Measurements from ENCODE around the gene LRMDA.

Gene LRMDA

DNA sequence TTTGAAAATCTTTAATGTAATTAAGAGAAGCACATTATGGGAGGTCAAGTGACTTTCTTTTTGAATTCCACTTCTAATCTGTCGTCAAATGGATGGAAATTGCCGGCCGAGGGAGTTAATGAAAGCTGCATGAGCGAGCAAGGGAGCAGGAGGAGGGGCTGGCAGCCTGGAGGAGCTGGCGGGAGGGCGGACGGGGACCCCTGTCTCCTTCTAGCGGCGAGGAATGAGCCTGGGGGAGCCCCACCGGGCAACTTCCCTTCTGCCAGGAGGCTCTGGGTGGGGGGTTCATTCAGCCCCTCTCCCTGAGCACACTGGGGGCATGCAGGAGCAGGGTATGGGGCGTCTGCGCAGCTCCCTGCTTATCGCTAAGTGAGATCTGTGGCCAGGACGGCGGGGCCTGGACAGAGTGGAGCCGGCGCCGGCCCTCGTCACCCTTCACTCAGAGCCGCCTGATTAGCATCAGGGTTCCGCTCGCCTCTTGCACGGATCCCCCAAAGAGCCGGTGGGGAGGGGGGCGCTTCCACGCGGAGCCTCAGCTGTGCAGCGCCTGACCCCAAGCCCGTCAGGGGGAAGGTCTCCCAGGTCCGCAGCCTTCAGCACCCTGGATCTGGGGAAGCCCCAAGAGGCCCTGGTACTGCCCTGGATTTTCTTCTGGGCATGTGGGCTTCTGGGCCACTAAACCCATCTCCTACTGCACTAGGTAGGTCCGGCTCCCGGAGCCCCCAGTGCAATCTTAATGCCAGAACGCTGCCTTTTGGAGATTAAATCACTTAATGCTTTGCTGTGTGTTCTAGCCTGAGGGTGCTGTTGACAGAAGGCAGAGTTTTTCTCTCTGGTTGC, 680.8 kb downstream of the LRMDA start:
- Histone ChIP-seq H3K4me3 (ENCODE audit: low read length) (no peak overlapping the region), H3K9ac (ENCODE audit: low read length) (no peak overlapping the region), H3K9me3 (ENCODE audit: control insufficient read depth, low read depth, low read length) (no peaks in the 10 kb centered on the region), H3K27me3 (ENCODE audit: control insufficient read depth, insufficient read depth, low read length) (peaks cover 8% of the 10 kb centered on the region), H3K27ac (ENCODE audit: low read length) (no peak overlapping the region), H3K36me3 (ENCODE audit: control insufficient read depth, low read depth, low read length) (no peaks in the 10 kb centered on the region), H3K4me1 (ENCODE audit: control insufficient read depth, low read depth, low read length) (peaks cover 4% of the 10 kb centered on the region)

DNA sequence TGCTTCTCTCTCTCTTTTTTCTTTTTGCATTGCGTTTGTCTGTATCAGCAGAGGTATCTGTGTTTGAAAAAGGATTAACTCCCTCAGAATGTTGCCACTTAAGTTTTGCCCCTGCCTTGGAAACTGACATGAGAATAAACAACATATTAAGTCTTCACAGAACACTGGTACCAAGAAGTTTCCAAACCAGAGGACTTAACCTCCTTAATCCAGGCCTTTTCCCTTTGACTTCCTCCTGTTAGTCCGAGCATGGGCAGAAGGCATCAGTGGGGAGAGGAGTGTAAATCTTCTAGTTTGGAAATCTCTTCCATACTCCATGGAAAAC, 681.4 kb downstream of the LRMDA start:
- H3K9ac ChIP-seq (ENCODE audit: low read length): no peak overlapping the region
- H3K27me3 ChIP-seq (ENCODE audit: control insufficient read depth, insufficient read depth, low read length): peaks cover 8% of the 10 kb centered on the region
- no peaks in the 10 kb centered on the region for H3K36me3 ChIP-seq (ENCODE audit: control insufficient read depth, low read depth, low read length)
- H3K9me3 ChIP-seq (ENCODE audit: control insufficient read depth, low read depth, low read length): no peaks in the 10 kb centered on the region
- H3K27ac ChIP-seq (ENCODE audit: low read length): no peak overlapping the region
- peaks cover 4% of the 10 kb centered on the region for H3K4me1 ChIP-seq (ENCODE audit: control insufficient read depth, low read depth, low read length)
- no peak overlapping the region for H3K4me3 ChIP-seq (ENCODE audit: low read length)

DNA sequence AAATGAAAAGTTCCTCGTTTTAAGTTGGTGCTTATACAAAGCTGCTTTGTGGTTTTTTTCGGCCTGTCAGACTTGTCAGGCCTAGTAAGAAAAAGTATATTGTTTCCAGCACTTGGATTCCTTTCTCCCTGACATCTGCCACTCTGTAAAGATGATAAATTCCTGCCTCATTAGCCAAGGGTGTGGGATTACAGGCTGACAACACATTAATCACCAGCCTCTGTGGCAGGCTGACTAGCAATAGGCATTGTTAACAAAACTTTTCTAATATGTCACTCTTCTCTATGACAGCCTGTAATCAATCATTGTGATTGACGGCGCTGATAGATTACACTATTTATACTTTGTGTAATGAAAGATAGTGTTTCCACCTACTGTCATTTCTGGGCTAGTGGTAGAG, 682.5 kb downstream of the LRMDA start:
- H3K36me3 ChIP-seq (ENCODE audit: control insufficient read depth, low read depth, low read length): no peaks in the 10 kb centered on the region
- no peak overlapping the region for H3K27ac ChIP-seq (ENCODE audit: low read length)

DNA sequence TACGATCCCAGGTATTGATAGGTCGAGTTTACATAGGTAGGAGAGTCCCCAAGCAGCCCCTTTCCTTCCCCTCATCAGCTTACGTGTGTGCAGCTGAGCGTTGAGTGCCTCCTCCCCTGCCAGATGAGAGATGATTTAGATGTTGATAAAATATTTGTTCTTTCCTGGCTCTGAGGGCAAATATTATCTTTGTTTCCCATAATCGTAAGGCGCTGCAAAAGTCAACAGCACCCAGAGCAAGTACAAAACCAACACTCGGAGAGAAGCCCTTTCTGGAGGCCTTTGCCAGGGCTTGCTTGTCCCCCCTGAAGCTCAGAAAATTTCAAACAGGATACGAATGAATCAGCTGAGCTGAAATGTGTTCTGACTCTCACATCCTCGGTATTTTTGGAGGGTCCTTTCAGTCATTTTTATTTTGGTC, 683.2 kb downstream of the LRMDA start:
- H3K4me1 ChIP-seq (ENCODE audit: control insufficient read depth, low read depth, low read length): peaks cover 4% of the 10 kb centered on the region
- no peak overlapping the region for H3K9ac ChIP-seq (ENCODE audit: low read length)
- no peak overlapping the region for H3K4me3 ChIP-seq (ENCODE audit: low read length)
- no peak overlapping the region for H3K27ac ChIP-seq (ENCODE audit: low read length)
- H3K36me3 ChIP-seq (ENCODE audit: control insufficient read depth, low read depth, low read length): no peaks in the 10 kb centered on the region
- peaks cover 8% of the 10 kb centered on the region for H3K27me3 ChIP-seq (ENCODE audit: control insufficient read depth, insufficient read depth, low read length)
- no peaks in the 10 kb centered on the region for H3K9me3 ChIP-seq (ENCODE audit: control insufficient read depth, low read depth, low read length)

More for the DNA sequence above, 682.5 kb downstream of the LRMDA start:
- Histone ChIP-seq H3K9me3 (ENCODE audit: control insufficient read depth, low read depth, low read length) (no peaks in the 10 kb centered on the region), H3K4me3 (ENCODE audit: low read length) (no peak overlapping the region), H3K4me1 (ENCODE audit: control insufficient read depth, low read depth, low read length) (peaks cover 4% of the 10 kb centered on the region), H3K9ac (ENCODE audit: low read length) (no peak overlapping the region), H3K27me3 (ENCODE audit: control insufficient read depth, insufficient read depth, low read length) (peaks cover 8% of the 10 kb centered on the region)

DNA sequence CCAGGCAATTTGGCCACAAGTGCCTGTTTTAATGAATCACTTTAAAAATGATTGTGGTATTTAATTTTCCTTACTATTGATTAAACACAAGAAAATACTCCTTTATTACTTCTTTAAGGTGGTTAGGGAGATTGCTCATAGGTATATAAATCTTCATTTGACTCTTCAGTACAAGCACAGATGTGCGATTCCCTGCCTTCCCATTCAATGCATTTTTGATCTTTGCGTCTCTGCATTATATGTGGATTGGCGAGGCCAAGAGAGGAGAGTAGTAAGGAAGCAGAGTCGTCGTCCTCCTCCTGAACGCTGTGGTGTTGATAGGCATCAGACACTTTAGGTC, 683.7 kb downstream of the LRMDA start:
- H3K4me1 ChIP-seq (ENCODE audit: control insufficient read depth, low read depth, low read length): peaks cover 4% of the 10 kb centered on the region
- no peak overlapping the region for H3K9ac ChIP-seq (ENCODE audit: low read length)
- H3K9me3 ChIP-seq (ENCODE audit: control insufficient read depth, low read depth, low read length): no peaks in the 10 kb centered on the region
- no peak overlapping the region for H3K27ac ChIP-seq (ENCODE audit: low read length)
- no peaks in the 10 kb centered on the region for H3K36me3 ChIP-seq (ENCODE audit: control insufficient read depth, low read depth, low read length)
- H3K4me3 ChIP-seq (ENCODE audit: low read length): no peak overlapping the region
- peaks cover 8% of the 10 kb centered on the region for H3K27me3 ChIP-seq (ENCODE audit: control insufficient read depth, insufficient read depth, low read length)

DNA sequence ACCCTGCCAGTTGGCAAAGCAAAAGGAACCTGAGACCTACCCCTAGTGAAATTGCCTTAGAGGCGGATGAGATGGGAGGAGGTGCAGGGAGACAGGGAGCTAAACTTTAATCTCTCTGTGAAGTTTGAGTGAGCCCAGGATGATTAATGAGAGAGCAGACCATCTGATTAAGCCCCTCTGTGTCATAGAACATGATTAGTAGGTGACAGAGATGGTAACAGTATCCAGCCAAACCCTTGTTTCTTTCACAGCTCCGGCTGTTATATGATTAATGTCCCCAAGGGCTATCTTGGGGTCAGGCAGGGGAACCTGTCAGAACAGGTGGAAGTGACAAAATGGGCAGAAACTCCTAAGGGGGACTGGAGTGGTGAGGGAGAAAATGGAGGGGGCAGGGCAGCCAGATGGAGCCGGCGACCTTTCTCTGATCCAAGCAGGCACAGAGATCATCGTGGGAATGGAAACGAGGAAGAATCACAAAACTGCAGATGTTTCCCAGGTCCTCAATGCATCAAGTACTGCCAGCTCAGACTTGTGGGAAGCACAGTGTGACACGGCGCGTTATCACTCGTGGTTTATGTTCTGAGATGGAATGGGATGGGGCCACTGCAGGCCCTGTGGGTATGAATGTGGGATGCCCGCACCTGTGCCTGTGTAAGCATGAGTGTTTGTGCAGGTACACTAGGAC, 684.2 kb downstream of the LRMDA start:
- Histone ChIP-seq H3K9me3 (ENCODE audit: control insufficient read depth, low read depth, low read length) (no peaks in the 10 kb centered on the region), H3K4me3 (ENCODE audit: low read length) (no peak overlapping the region), H3K9ac (ENCODE audit: low read length) (no peak overlapping the region), H3K27me3 (ENCODE audit: control insufficient read depth, insufficient read depth, low read length) (peaks cover 8% of the 10 kb centered on the region), H3K27ac (ENCODE audit: low read length) (no peak overlapping the region), H3K4me1 (ENCODE audit: control insufficient read depth, low read depth, low read length) (peaks cover 4% of the 10 kb centered on the region), H3K36me3 (ENCODE audit: control insufficient read depth, low read depth, low read length) (no peaks in the 10 kb centered on the region)

DNA sequence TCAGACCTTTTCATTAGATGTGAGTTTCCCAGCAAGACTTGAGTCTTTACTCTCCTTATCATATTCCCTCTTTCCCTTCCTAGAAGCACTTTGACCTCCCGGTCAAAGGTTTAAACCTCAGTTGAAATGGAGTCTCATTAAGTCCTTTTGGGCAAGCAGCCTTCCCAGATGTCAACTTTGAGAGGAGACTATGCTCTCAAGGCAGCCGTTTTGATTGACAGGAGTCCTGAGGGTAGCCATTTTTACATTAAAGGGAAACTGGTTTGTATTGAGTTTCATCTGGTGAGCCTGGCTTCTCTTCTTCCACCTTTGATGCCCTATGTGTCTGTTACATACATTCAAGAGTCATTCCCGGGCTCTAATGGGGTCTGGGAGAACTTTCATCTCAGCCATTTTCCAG, 685.1 kb downstream of the LRMDA start:
- Histone ChIP-seq H3K4me3 (ENCODE audit: low read length) (no peak overlapping the region), H3K9me3 (ENCODE audit: control insufficient read depth, low read depth, low read length) (no peaks in the 10 kb centered on the region), H3K27me3 (ENCODE audit: control insufficient read depth, insufficient read depth, low read length) (peaks cover 8% of the 10 kb centered on the region), H3K4me1 (ENCODE audit: control insufficient read depth, low read depth, low read length) (peaks cover 4% of the 10 kb centered on the region), H3K36me3 (ENCODE audit: control insufficient read depth, low read depth, low read length) (no peaks in the 10 kb centered on the region), H3K27ac (ENCODE audit: low read length) (no peak overlapping the region), H3K9ac (ENCODE audit: low read length) (no peak overlapping the region)

DNA sequence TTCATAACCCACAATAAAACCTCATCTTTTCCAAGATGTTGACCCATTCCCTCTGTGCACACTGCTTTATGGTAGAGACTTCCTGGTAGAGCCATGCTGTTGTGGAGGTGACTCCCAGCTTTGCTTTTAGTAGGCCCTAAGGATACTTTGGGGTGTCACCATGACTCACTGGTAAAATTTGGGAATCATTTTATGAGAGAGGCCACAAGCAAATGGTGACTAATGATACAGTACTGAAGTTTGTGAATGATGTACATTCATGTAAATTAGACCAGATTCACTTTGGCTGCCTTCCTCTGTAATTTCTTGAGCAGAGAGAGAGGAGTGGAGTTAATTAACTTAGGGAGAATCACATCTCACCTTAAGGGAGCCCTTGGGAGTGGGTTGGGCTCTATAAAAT, 686.5 kb downstream of the LRMDA start:
- Histone ChIP-seq H3K9me3 (ENCODE audit: control insufficient read depth, low read depth, low read length) (no peaks in the 10 kb centered on the region), H3K4me3 (ENCODE audit: low read length) (no peak overlapping the region), H3K9ac (ENCODE audit: low read length) (no peak overlapping the region), H3K27me3 (ENCODE audit: control insufficient read depth, insufficient read depth, low read length) (peaks cover 5% of the 10 kb centered on the region), H3K4me1 (ENCODE audit: control insufficient read depth, low read depth, low read length) (no peaks in the 10 kb centered on the region), H3K36me3 (ENCODE audit: control insufficient read depth, low read depth, low read length) (no peaks in the 10 kb centered on the region), H3K27ac (ENCODE audit: low read length) (no peak overlapping the region)

DNA sequence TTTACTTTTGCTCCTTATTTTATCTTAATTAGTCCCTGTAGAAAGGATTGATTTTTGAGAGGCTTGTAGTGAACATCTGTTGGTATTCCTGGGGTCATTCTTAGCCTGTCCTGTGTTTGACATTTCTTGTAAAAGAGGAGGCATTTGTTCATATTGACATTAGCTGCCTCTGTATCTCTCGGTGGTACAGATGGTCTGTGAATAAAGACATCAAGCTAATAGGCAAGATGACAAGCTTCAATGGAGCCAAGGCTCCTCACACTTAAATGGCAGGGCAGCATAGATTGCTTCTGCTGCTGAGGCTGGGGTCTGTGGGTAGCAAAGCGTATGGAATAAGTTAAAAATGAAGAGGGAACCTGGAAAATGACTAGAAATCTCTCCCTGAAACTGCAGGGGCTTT, 687.6 kb downstream of the LRMDA start:
- Histone ChIP-seq H3K27ac (ENCODE audit: low read length) (no peak overlapping the region), H3K9me3 (ENCODE audit: control insufficient read depth, low read depth, low read length) (no peaks in the 10 kb centered on the region), H3K4me3 (ENCODE audit: low read length) (no peak overlapping the region), H3K36me3 (ENCODE audit: control insufficient read depth, low read depth, low read length) (no peaks in the 10 kb centered on the region), H3K9ac (ENCODE audit: low read length) (no peak overlapping the region), H3K27me3 (ENCODE audit: control insufficient read depth, insufficient read depth, low read length) (no peaks in the 10 kb centered on the region), H3K4me1 (ENCODE audit: control insufficient read depth, low read depth, low read length) (no peaks in the 10 kb centered on the region)

DNA sequence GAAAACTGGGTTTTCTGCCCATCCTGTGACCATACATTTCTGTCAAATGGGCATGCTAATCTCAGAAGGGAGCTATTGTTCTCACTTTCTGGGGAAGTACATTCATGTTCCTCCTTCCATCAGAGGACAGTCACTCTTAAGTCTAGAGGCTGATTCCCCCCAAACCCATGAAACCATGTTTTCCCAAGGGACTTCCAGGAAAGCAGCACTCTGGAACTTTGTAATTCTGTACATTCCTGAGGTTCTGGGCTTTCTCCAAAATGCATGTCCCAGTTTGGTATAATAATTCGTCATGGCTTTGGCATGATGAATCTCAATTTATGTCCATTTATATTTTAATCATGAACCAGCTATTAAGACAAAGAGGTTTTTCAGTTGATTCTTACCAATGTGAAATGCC, 688.1 kb downstream of the LRMDA start:
- Histone ChIP-seq H3K27me3 (ENCODE audit: control insufficient read depth, insufficient read depth, low read length) (no peaks in the 10 kb centered on the region), H3K4me3 (ENCODE audit: low read length) (no peak overlapping the region), H3K9me3 (ENCODE audit: control insufficient read depth, low read depth, low read length) (no peaks in the 10 kb centered on the region), H3K27ac (ENCODE audit: low read length) (no peak overlapping the region), H3K9ac (ENCODE audit: low read length) (no peak overlapping the region), H3K36me3 (ENCODE audit: control insufficient read depth, low read depth, low read length) (no peaks in the 10 kb centered on the region), H3K4me1 (ENCODE audit: control insufficient read depth, low read depth, low read length) (no peaks in the 10 kb centered on the region)

DNA sequence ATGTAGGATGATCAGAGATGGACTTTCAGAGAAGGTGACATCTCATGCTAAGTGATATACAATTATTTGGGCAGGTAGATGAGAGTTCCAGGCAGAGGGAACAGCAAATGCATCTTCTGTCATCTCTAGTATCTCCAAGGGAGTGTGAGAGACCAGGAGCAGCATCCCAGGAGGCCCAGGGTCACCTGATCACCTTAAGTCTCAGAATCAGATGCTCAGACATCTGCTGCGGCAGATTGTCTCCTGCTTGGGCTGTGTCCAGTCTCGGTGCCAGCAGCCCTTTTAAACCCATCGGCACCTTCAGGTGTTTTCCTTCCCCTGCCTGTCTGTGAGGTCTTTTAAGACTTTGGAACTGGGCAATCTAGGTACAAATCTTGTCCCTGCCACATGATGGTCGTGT, 690.6 kb downstream of the LRMDA start:
- Histone ChIP-seq H3K27ac (ENCODE audit: low read length) (no peak overlapping the region), H3K4me1 (ENCODE audit: control insufficient read depth, low read depth, low read length) (peaks cover 12% of the 10 kb centered on the region)

DNA sequence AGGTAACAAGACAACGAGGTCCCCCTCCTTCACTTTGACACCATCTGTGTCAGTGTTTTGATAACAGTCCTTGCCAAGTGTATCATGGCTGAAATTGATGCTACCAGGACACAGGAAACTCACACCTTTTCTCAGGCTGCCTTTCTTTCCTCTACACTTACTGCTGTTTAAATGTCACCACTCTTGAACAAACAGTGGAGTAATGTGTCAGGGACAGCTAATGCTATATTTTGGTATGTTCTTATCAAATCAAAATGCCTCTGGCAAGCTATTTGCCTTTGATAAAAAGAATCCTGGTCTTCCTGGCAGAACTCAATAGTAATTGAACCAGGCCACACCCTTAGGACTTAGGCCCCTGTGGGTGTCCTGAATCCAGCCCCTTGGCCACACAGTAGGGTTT, 692.9 kb downstream of the LRMDA start:
- Histone ChIP-seq H3K9me3 (ENCODE audit: control insufficient read depth, low read depth, low read length) (no peaks in the 10 kb centered on the region), H3K27me3 (ENCODE audit: control insufficient read depth, insufficient read depth, low read length) (no peaks in the 10 kb centered on the region), H3K4me1 (ENCODE audit: control insufficient read depth, low read depth, low read length) (peaks cover 12% of the 10 kb centered on the region), H3K9ac (ENCODE audit: low read length) (no peak overlapping the region), H3K4me3 (ENCODE audit: low read length) (no peak overlapping the region), H3K27ac (ENCODE audit: low read length) (no peak overlapping the region), H3K36me3 (ENCODE audit: control insufficient read depth, low read depth, low read length) (no peaks in the 10 kb centered on the region)

More for the DNA sequence above, 690.6 kb downstream of the LRMDA start:
- no peaks in the 10 kb centered on the region for H3K27me3 ChIP-seq (ENCODE audit: control insufficient read depth, insufficient read depth, low read length)
- H3K9ac ChIP-seq (ENCODE audit: low read length): no peak overlapping the region
- no peaks in the 10 kb centered on the region for H3K36me3 ChIP-seq (ENCODE audit: control insufficient read depth, low read depth, low read length)
- H3K9me3 ChIP-seq (ENCODE audit: control insufficient read depth, low read depth, low read length): no peaks in the 10 kb centered on the region
- H3K4me3 ChIP-seq (ENCODE audit: low read length): no peak overlapping the region
